Kidney glomerular epithelial cell (primary cell): Measurements from ENCODE around the gene METTL3.
"Not testable (repeated sequence)": the region's sequence is repeated elsewhere in the genome, so short reads cannot be mapped to it uniquely, and the experiment has no call there.

Experiments used
- DNase-seq: peaks from one replicate; lab custom pipeline; 2025; lab: John Stamatoyannopoulos, UW

Gene METTL3

DNA sequence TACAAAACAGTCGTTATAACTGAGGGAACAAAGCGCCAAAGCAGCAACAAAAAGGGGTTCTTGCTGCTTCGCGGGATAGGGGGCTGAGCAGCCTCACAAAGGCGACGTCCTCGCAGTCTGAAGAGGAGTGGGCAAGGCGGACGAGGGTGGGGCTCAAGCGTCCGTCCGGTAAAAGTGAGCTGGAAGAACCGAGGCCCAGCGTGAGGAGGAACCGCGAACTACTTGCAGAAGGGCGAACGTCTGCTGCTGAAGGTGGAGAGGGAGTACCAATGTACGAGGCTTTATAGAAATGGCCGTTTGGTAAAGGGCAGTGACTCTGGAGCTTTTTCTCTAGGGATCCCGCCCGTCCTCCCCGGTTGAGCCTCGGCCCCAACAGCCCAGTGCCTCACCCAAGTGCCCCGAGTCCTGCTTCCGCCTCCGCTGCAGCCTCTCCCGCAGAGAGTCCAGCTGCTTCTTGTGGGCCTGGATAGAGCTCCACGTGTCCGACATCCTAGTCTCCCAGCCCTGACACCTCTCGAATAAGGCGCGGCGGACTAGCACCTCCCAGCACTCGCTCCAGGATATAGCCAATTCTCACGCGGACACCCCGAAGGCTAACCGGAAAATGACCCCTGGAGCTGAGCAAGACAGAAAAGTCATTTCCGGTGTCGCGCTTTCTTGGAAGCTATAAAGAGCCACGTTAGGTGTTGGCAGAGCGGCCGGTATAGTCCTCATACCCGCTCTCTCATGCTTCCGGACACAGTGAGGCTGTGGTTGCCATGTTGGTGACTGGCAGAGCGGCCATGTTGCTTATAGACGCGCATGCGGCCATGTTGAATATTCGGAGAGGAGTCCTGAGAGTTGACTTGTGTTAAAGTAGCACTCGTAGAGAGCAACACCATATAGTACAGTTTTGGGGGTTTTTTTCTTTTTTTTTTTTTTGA, at the start of gene METTL3:
METTL3 (minus strand) TSS at position 606 of the 923 bp plus-strand sequence; CDS start at position 489, 117 bp downstream.
- DNase-seq: peak; percentile 99

GRCh38 chr14:21558703-21559170, 47.6 kb upstream of the METTL3 start:
- no peak for DNase-seq

- DNase-seq: peak; percentile 79
Measured at GRCh38 chr14:21557084-21557901, 46.2 kb upstream of the METTL3 start.

- DNase-seq: no peak
Measured at GRCh38 chr14:21556378-21557083, 45.4 kb upstream of the METTL3 start.

GRCh38 chr14:21553266-21553665, 42.1 kb upstream of the METTL3 start:
- no peak for DNase-seq

- DNase-seq: not testable (repeated sequence)
Measured at GRCh38 chr14:21544588-21544987, 33.4 kb upstream of the METTL3 start.

DNA sequence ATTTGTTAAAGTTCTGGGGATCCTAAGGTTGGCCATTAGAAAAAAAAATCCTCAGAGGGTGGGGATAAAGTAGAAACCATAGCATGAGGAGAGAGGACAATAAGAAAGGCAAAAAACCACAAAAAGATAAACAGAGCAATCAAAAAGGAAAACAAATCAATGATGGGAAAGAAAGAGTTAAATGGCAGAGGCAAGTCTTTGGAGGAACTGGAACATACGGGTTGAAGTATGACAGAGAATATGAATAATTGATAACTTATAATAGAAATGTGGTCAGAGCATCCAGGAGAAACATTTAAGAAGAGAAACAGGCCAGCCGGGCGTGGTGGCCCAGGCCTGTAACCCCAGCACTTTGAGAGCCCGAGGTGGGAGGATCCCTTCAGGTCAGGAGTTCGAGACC, 32.8 kb upstream of the METTL3 start:
- DNase-seq: no peak

GRCh38 chr14:21543521-21543960, 32.4 kb upstream of the METTL3 start:
- DNase-seq: no peak

DNA sequence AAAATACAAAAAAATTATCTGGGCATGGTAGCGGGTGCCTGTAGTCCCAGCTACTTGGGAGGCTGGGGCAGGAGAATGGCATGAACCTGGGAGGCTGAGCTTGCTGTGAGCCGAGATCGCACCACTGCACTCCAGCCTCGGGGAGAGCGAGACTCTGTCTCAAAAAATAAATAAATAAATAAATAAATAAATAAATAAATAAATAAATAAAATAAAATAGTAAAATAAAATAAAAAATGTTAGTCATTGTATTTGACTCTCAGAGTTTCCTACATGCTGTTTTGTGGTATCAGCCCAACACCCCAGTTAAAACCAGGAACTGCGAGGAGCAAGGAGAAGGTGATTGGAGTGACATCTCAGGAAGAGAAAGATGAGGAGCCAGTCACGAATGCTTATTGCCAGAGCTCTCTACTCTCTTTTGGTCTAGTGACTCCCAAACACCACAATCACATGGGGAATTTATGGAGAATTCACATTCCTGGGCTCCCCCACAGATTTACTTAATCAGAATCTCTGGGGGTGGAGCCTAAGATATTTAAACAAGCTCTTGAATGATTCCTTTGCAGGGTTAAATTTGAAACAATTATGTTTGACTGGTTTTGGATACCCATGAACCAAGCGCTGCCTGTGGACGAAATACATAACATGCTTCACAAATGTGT, 30.4 kb upstream of the METTL3 start:
- no peak for DNase-seq

GRCh38 chr14:21539189-21539940, 28.2 kb upstream of the METTL3 start:
- DNase-seq: no peak

- DNase-seq: no peak
Measured at GRCh38 chr14:21537090-21537424, 25.9 kb upstream of the METTL3 start.

DNA sequence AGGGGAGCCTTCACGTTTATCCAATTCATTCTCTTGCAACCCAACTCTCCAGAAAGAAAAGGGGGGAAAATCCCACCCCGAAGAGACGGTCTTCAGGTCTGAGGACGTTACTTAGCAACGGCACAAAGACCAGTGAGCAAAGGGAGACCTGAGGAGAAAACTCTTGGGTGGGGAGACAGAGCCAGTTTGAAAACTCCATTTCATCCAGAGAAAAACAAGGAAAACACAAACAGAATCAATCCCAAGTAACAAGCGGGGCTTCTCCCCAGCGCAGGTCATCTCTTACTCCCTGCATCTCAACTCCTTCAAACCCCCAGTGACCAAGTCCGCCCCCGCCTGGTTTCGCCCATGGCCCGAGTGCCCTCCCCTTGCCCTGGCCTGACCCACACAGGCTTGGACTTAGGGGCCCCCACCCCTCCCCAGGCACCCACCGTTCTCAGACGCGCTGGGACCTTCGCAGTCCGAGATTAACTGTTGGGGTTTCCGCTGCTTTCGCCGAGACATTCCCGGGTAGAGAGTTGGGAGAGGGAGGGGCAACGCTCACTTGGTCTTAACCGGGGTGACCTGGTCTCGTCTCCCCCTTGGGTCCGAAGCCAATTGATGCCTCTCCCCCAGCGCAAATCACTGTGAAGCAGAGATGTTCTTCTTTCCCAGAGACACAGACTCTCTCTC, 25.4 kb upstream of the METTL3 start:
- DNase-seq: no peak

GRCh38 chr14:21535545-21536417, 24.6 kb upstream of the METTL3 start:
- no peak for DNase-seq

- no peak for DNase-seq
Measured at GRCh38 chr14:21534576-21534975, 23.4 kb upstream of the METTL3 start.

- DNase-seq: no peak
Measured at GRCh38 chr14:21533294-21533693, 22.2 kb upstream of the METTL3 start.

DNA sequence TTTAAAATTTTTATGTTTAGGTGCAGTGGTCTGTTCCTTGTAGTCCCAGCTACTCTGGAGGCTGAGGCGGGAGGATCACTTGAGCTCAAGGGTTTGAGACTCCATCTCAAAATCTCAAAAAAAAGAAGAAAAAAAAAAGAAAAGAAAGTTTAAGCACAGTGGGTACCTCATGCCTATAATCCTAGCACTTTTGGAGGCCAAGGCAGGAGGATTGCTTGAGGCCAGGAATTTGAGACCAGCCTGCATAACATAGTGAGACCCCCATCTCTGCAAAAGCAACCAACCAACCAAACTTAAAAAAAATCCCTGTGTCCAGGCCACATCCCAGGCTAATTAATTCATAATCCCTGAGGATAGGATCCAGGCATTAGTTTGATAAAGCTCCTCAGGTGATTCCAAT, 18.4 kb upstream of the METTL3 start:
- DNase-seq: no peak

- no peak for DNase-seq
Measured at GRCh38 chr14:21528381-21529348, 17.5 kb upstream of the METTL3 start.

GRCh38 chr14:21527318-21527679, 16.2 kb upstream of the METTL3 start:
- DNase-seq: no peak
